Ureter (tissue), 1 donor: ENCODE measurements around the gene KRT20. TPM values are rescaled to one million over a fixed set of nuclear protein-coding genes. Genes with fewer than 3 reads are reported as not detected.

Experiments
- DNase-seq: peaks from one replicate; pipeline ENCODE4 v3.0.0-alpha.2; 2020; ENCODE audit warnings: low spot score
- total RNA-seq: library from RNA; stranded (reverse); gene quantifications from one replicate; pipeline ENCODE4 v1.2.4, GENCODE V29; 2023
- donor health status: DM: yes; HTN: yes; CAD: no.

The KRT20 gene
- total RNA-seq, 1 donor from 2014 or later, result 4.7 TPM

DNA sequence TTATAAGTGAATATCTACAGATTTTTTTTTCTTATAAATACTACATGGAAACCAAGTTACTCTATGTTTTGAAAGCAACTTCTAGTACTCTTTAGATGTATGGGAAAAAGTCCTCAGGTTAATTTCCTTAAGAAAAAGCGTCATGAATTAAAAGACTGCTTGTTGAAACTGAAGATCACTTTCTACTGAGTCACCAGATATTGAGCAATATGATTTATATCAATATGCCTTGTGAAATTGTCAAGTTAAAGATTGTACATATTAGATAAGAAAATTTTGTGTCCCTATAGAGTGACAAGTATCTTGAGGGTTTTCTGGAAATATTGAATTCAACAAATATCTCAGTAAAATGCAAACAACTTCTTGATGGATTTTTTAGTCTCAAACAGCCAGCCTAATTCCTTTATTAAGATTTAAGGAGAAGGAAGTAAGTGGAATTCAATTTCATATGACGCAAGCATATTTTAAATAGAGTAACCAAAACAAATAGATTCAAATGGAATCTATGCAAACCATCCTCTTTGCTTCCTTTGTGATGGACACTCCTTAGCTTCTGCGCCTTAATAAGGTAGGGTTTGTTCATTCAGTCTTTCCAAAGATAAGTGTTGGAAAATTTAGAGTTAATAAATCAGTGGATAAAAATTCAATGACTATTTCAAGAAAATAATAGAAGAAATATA is 34.6 kb downstream of the KRT20 start:
- no peak for DNase-seq

DNA sequence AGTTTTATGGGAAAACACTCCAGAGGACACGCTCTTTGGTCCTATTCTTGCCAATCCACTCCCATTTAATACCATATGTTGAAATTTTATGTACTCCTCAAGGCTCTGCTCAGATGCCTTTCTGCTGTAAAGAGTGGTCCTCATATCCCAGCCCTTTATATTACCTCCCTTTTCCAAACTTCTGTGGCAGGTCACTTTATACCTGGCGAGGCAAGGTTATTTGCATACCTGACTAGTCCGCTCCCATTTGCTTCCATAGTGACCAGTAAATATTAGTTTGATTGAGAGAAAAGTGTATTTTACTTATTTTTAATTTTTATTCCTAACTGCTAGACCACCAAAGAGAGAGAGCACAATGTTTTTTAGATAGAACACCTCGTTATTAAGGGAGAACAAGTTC is 35.3 kb downstream of the KRT20 start:
- DNase-seq, result no peak

DNA sequence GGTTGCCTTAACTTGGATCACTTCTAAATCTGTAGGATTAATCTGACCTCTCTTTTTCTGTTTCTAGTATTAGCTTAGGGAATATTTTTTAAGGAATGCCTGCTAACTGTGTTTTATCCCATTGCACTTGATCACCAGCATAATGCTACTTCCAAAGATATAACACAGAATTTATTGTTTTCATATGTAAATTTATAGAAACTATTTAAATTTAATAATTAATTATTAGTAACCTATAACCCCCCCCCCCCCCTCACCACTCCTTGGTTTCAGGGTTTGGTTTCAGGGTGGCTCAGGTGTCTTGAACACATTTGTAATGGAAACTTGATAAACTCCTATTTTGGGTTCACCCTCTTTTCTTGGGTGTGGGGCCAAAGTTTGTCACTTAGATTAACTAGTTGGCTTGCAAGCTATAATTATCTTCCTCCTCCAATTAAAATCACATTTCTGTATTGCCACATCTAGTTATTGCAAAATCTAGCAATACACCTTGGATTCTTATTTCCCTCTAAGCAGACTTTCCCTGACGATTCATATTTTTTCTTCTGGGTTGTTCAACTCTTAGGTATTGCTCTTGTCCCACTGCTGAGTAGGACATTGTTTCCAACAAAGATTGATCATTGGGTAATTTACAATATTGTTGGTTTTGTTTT is 36.3 kb downstream of the KRT20 start:
- DNase-seq, result no peak

DNA sequence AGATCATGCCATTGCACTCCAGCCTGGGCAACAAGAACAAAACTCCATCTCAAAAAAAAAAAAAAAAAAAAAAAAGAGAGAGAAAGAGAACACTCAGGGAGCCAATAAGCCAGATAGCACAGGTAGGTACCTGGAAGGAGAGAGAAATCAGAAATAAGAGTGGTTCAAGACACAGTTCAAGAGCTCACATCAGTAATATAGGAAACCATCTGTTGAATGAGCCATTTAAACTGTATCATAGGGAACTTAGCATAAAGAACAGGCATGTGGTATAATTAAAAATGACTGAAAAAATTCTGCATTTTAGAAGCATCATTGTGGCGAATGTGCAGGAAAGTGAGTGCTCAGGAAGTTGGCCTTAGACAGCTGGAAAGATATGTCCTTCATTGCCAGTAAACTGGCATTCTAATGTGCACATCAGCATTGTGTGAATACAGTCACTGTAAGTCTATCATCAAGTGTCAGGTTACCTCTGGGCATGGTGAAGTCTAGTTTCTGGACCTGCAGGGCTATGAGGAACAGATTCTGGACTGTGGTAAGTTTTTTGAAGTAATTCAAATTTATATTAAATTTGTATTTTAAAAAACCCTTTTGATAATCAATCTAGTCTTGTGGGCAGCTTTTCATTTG is 38.4 kb downstream of the KRT20 start:
- DNase-seq, result no peak

DNA sequence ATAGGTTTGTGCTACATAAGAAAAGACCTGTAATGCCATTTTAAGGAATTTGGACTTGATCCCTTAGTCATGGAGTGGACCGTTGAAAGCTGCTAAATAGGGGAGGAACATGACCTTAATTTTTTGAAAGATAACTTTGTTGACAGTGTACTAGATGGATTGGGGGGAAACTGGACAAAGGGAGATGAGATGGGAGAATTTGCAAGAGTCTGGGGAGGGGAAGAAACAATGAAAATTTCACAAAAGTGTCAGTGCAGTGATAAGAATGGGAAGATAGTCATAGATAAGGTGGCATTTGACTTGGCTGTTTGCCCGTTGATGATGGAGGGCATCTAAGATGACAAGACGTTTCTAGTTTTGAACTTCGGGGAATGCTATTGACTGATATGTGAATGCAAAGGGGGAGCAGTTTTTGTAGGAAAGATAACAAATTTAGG is 40.4 kb downstream of the KRT20 start:
- DNase-seq, result no peak

DNA sequence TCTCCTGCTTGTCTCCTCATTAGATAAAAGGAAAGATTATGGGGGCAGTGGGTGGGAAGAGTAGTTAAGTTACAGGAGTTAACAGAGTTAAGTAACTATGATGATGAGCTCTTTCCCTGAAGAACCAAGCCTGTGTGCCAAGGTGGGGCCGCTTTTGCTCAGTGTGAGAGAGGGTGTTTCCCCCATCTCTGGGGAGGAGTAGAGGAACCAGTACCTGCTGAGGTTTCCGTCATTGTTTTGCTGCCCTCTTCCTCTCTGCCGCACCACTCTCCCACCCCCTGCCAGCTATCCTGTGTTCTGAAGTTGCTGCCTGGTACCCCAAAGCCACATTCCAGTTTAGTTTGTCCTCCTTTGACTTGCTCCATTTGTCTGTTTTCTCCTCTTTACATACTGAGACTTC is 41.8 kb downstream of the KRT20 start:
- DNase-seq, result no peak

DNA sequence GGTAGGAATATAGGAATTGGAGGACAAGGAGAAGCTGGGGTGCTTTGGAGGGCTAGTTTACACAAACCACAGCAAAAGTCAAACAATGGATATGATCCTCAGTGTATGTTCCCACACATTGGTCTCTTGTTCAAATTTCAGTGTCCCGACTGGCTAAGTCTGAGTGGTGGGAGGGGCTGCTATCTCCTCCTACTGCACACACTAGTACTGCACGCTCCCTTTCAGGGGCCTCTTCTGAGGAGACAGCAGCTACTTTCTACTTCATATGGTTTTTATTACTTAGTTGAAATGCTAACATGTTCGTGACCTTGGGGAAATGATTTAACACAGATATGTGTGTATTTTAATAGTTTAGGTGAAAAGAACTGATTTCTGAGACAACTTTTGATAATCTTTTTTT is 43.8 kb downstream of the KRT20 start:
- no peak for DNase-seq

DNA sequence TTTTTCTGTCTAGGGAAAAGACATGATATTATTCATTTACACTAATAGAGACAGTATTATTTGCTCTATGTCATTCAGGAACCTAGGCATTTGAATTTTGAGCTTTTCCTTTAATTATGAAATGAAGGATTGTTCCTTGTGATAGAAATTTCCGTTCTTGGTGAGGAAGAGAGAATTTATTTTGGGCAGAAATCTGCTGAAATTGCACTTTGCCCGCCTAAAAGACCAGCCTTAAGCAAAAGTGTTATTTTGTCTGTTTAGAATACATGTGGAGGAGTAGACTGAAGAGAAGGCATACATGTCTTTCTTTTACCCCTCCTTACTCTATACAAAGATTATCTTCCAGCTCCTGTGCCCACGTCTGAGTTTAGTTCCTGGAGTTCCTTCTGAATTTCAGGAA is 45.8 kb downstream of the KRT20 start:
- no peak for DNase-seq

DNA sequence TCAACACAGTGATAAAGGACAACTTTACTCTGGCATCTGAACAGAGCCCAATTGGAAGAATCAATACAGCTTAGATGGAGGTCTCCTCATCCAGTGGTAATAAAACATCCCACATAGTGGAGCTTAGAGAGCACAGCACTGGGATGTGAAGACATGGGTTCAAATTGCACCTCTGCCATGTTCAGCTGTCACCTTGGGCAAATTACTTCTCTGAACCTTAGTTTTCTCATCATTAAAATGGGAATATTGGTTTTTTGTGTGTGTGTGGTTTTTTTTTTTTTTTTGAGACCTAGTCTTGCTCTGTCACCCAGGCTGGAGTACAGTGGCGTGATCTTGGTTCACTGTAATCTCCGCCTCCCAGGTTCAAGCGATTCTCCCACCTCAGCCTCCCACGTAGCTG is 49.0 kb downstream of the KRT20 start:
- no peak for DNase-seq

DNA sequence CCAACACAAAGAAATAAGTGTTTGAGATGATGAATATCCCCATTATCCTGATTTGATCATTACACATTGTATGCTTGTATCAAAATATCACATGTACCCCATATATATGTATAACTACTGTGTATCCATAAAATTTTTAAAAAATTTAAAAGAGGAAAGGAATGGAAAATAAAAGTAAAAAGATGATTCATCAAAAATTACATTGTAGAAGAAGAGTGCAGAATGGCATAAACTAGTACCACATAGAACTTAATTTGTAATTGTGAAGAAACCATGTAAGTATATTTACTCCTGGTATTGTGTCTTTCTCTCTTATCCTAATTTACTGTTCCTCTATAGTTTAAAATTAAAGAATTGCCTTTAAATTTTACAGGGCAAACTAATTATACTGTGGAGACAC is 51.2 kb downstream of the KRT20 start:
- no peak for DNase-seq

DNA sequence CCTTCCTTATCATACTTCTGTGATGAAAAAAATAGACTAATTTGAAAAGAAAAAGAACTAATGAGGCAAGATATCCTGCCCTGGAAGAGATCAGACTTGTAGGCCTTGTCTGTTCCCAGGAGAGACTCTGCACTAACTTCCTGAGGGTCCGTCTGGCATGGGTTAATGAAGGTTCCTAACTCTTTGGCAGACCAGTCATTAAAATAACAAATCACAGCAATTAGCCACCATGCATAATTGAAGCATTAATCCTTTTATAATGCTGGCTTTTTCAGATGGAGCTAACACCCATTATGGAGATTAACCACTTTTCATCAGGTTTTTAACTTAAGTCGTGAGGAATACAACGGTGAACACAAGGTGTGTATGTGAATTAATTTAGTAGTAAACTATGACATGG is 52.2 kb downstream of the KRT20 start:
- DNase-seq, result no peak

DNA sequence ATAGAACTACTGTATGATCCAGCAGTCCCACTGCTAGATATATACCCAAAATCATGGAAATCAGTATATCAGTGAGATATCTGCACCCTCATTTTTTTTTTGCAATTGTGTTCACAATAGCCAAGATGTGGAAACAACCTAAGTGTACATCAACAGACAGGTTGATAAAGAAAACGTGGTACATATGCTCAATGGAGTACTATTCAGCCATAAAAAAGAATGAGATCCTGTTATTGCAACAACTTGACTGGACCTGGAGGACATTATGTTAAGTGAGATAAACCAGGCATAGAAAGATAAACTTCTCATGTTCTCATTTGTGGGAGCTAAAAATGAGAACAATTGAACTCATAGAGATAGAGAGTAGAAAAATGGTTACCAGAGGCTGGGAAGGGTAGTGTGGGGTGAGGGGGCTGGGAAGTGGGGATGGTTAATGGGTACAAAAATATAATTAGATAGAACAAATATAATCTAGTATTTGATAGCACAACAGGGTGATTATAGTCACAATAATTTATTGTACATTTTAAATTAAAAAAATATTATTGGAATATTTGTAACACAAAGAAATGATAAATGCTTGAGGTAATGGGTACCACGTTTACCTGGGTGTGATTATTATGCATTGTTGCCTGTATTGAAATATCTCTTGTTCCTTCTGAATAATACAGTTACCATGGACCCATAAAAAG is 54.8 kb downstream of the KRT20 start:
- no peak for DNase-seq

DNA sequence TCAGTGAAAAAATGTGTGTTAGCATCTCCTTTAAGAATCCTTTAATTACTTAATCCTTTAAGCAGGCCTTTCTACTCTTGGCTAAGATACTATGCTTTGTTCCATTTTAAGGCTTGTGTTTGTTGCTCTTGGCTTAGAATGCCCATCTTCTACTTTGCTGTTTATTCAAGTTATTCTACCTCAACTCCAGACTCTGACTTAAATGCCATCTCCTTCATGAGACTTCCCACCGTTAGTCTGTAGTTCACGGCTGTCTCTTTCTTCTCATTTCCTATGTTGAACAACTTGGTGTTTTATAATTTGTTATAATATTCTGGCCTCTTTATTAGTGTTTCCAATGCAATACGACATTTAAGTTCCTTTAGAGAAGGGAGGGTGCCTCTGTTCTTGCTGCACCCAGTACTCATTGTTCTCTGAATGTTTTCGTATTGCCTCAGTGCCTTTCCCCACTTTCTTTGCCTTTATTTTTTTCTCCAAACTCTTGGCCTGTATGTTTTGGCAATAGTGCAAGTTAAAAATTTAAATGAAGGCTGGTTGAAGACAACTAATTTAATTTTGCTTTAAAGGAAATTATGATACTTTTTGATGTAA is 56.5 kb downstream of the KRT20 start:
- no peak for DNase-seq

DNA sequence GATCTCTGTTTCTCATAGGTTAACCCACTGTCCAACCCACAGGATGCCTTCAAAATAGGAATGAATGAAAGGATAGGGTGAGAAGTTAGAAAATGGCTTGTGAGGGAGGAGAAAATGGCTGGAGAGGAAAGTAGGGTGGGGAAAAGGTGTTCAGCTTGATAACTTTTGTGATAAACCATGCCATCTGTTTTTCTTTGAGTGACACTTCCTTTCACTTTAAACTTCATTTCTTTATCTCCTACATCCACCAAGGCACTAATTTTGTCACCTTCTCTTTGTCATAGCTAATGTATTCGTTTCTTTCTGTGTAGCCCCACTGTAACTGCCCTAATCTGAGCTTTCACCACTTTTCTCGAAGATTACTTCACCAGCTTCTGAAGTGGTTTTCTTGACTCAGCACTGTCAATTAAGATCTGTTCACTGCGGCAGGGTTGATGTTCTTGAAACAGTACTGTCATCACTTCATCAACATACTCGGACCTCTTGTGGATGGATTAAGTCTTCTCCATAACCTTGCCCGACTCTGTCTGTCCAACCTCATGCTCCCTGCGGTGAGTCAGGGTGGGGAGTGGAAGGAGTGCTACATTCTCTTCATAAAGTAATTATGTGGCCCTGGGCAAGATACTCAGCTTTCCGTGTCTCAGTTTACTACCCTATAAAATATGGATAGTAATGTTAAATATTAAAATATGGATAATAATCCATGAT is 57.1 kb downstream of the KRT20 start:
- no peak for DNase-seq

Other genes with a start within 250 kb of the KRT20 start
- gene SMARCE1, start 237.4 kb downstream of the KRT20 start, total RNA-seq, result 117 TPM
- gene KRT222, start 220.1 kb downstream of the KRT20 start, total RNA-seq, result 3.6 TPM
- 0.52 TPM for gene KRT24, start 181.5 kb downstream of the KRT20 start, total RNA-seq
- not detected for gene KRT25, start 129.9 kb downstream of the KRT20 start, total RNA-seq
- not detected for gene KRT26, start 113.0 kb downstream of the KRT20 start, total RNA-seq
- gene KRT27, start 102.7 kb downstream of the KRT20 start, total RNA-seq, result 2.0 TPM
- gene KRT28, start 85.3 kb downstream of the KRT20 start, total RNA-seq, result not detected
- gene KRT10, start 62.6 kb downstream of the KRT20 start, total RNA-seq, result 70.1 TPM
- gene KRT12, start 18.0 kb downstream of the KRT20 start, total RNA-seq, result not detected
- gene KRT23, start 52.4 kb upstream of the KRT20 start, total RNA-seq, result 3.9 TPM
- gene KRT39, start 81.7 kb upstream of the KRT20 start, total RNA-seq, result not detected
- not detected for gene KRT40, start 99.1 kb upstream of the KRT20 start, total RNA-seq
- not detected for gene KRTAP3-3, start 108.9 kb upstream of the KRT20 start, total RNA-seq
- not detected for gene KRTAP3-2, start 114.7 kb upstream of the KRT20 start, total RNA-seq
- gene KRTAP3-1, start 123.9 kb upstream of the KRT20 start, total RNA-seq, result not detected
- not detected for gene KRTAP1-5, start 142.0 kb upstream of the KRT20 start, total RNA-seq
- not detected for gene KRTAP1-4, start 145.0 kb upstream of the KRT20 start, total RNA-seq
- not detected for gene KRTAP1-3, start 149.6 kb upstream of the KRT20 start, total RNA-seq
- not detected for gene KRTAP1-1, start 156.2 kb upstream of the KRT20 start, total RNA-seq
- not detected for gene KRTAP2-1, start 162.1 kb upstream of the KRT20 start, total RNA-seq
- not detected for gene KRTAP2-2, start 170.0 kb upstream of the KRT20 start, total RNA-seq
- gene KRTAP2-3, start 174.9 kb upstream of the KRT20 start, total RNA-seq, result not detected
- gene KRTAP2-4, start 180.6 kb upstream of the KRT20 start, total RNA-seq, result not detected
- not detected for gene KRTAP4-7, start 198.9 kb upstream of the KRT20 start, total RNA-seq
- gene KRTAP4-8, start 212.9 kb upstream of the KRT20 start, total RNA-seq, result not detected
- gene KRTAP4-16, start 217.0 kb upstream of the KRT20 start, total RNA-seq, result not detected
- not detected for gene KRTAP4-9, start 220.1 kb upstream of the KRT20 start, total RNA-seq
- gene KRTAP4-11, start 233.1 kb upstream of the KRT20 start, total RNA-seq, result not detected
- not detected for gene KRTAP4-12, start 238.9 kb upstream of the KRT20 start, total RNA-seq